K562 (cell line): Measurements from ENCODE around the gene TSHZ1. TPM values are rescaled to one million over a fixed set of nuclear protein-coding genes. Genes with fewer than 3 reads are reported as not detected.

Experiments
- ATAC-seq: fragments of 200-7000 bp; cut with Tn5 transposase; 3 replicates; pipeline ENCODE4 v1.9.1; 2020; ENCODE audit warnings: moderate library complexity
- BruUV-seq: library from RNA; stranded (reverse); fragments of 400-500 nt; replicated peaks from 2 replicates; lab custom pipeline; 2021; lab: Mats Ljungman, UMichigan
- CTCF ChIA-PET: fragments of 300-600 bp; formaldehyde crosslinking; extraction: SDS; loops from one replicate; lab custom pipeline; 2021; ENCODE audit warnings: low intra/inter-chr PET ratio; lab: Yijun Ruan, JAX
- POLR2A ChIA-PET: fragments of 300-600, 350-650 bp; sonication (Branson Sonifier 250); formaldehyde crosslinking; extraction: SDS; loops from one replicate; lab custom pipeline; 2021; ENCODE audit warnings: antibody characterized with exemption, inconsistent platforms; lab: Yijun Ruan, JAX
- DNase-seq, 4 experiments: peaks; one replicate each; pipeline versions ENCODE4 v3.0.0 to v3.0.0-alpha.2; 2011 to 2018; ENCODE audit warnings: low spot score in 3 of 4, mixed read lengths in 3 of 4; ENCODE audit errors: extremely low read depth in 1 of 4
- FAIRE-seq: peaks from 2 replicates; lab custom pipeline; 2011; peaks lifted over from hg19 to GRCh38; lab: Jason Lieb, UNC
- H2AFZ ChIP-seq: 2 replicates; pipeline ENCODE4 v1.6.0; 2011; ENCODE audit warnings: low read depth, low read length, control low read depth, inconsistent platforms
- H3K27ac ChIP-seq: fragments of 200-600 bp; 3 replicates; pipeline ENCODE4 v1.8.0; 2011; ENCODE audit warnings: low read depth, mild to moderate bottlenecking, control low read depth, inconsistent platforms, low read length, moderate library complexity, mixed read lengths; ENCODE audit errors: extremely low read depth
- H3K27me3 ChIP-seq, 2 experiments: fragments of 300-600 bp in 1 of 2; 2 replicates in 1 of 2; 3 replicates in 1 of 2; pipeline versions ENCODE4 v1.6.0 to v1.8.0; 2011; ENCODE audit warnings: inconsistent platforms in 2 of 2, low read length in 2 of 2, mild to moderate bottlenecking in 1 of 2, mixed read lengths in 1 of 2, moderate library complexity in 1 of 2; ENCODE audit not compliant: control insufficient read depth in 2 of 2, insufficient read depth in 2 of 2
- H3K36me3 ChIP-seq: fragments of 300-600 bp; 3 replicates; pipeline ENCODE4 v1.8.0; 2011; ENCODE audit warnings: mild to moderate bottlenecking, low read length, inconsistent platforms; ENCODE audit not compliant: control insufficient read depth, insufficient read depth
- H3K4me1 ChIP-seq, 2 experiments: fragments of 200-600 bp in 1 of 2; replicated peaks in 1 of 2; 2 replicates in 1 of 2; 3 replicates in 1 of 2; pipeline versions ENCODE4 v1.5.1 to v1.8.0; 2011; ENCODE audit warnings: inconsistent platforms in 2 of 2, low read length in 2 of 2, mild to moderate bottlenecking in 1 of 2, mixed read lengths in 1 of 2, moderate library complexity in 1 of 2; ENCODE audit not compliant: control insufficient read depth in 2 of 2, insufficient read depth in 2 of 2
- H3K4me2 ChIP-seq: 2 replicates; pipeline ENCODE4 v1.6.1; 2011; ENCODE audit warnings: low read length, control low read depth, inconsistent platforms, mixed read lengths; ENCODE audit not compliant: insufficient read depth
- H3K4me3 ChIP-seq: fragments of 200-600 bp; sonication (generic), shearing (Covaris generic); 2 replicates; pipeline ENCODE4 v1.5.1; 2016; ENCODE audit warnings: control low read depth, inconsistent platforms
- H3K79me2 ChIP-seq: fragments of 200-600 bp; 3 replicates; pipeline ENCODE4 v1.8.0; 2011; ENCODE audit warnings: low read length, inconsistent platforms; ENCODE audit not compliant: control insufficient read depth, insufficient read depth
- H3K9ac ChIP-seq, 2 experiments: 2 replicates each; pipeline versions ENCODE4 v1.6.0 to v1.6.1; 2011; ENCODE audit warnings: low read depth in 2 of 2, low read length in 2 of 2, control low read depth in 1 of 2, inconsistent platforms in 1 of 2, mild to moderate bottlenecking in 1 of 2, mixed read lengths in 1 of 2; ENCODE audit not compliant: insufficient read depth in 1 of 2
- H3K9me1 ChIP-seq: one replicate; pipeline ENCODE4 v1.6.0; 2011; ENCODE audit warnings: inconsistent platforms, mild to moderate bottlenecking, low read length, moderate library complexity; ENCODE audit not compliant: control insufficient read depth, insufficient read depth
- H3K9me3 ChIP-seq: replicated peaks from 2 replicates; pipeline ENCODE4 v1.5.1; 2011; ENCODE audit warnings: low read depth, low read length, inconsistent platforms; ENCODE audit not compliant: control insufficient read depth, insufficient read depth
- H4K20me1 ChIP-seq: replicated peaks from 2 replicates; pipeline ENCODE4 v1.6.1; 2011; ENCODE audit warnings: low read length, inconsistent platforms, mixed read lengths; ENCODE audit not compliant: control insufficient read depth, insufficient read depth
- BRD4 ChIP-seq: fragments of 200-600 bp; sonication (generic); IDR thresholded peaks from 2 replicates; pipeline ENCODE4 v1.6.1; 2017; ENCODE audit warnings: inconsistent platforms
- GABPB1 ChIP-seq: sonication (generic); formaldehyde crosslinking; IDR thresholded peaks from 2 replicates; pipeline ENCODE4 v1.8.0; 2022; ENCODE audit warnings: mild to moderate bottlenecking, missing genetic modification reagents
- GTF2A2 ChIP-seq: IDR thresholded peaks from 2 replicates; pipeline ENCODE4 v1.6.1; 2016; ENCODE audit warnings: mild to moderate bottlenecking, missing genetic modification characterization, missing compliant biosample characterization
- HDGF ChIP-seq: fragments of 450-650 bp; IDR thresholded peaks from 2 replicates; pipeline ENCODE4 v1.6.1; 2016
- MAFG ChIP-seq: fragments of 450-650 bp; conservative IDR thresholded peaks from 2 replicates; pipeline ENCODE4 v1.6.1; 2016; ENCODE audit warnings: missing genetic modification characterization, missing compliant biosample characterization
- NFXL1 ChIP-seq: fragments of 450-650 bp; formaldehyde crosslinking; IDR thresholded peaks from 2 replicates; pipeline ENCODE4 v1.4.0; 2021; ENCODE audit warnings: mild to moderate bottlenecking
- REST ChIP-seq, 2 experiments: fragments of 450-650 bp; formaldehyde crosslinking in 1 of 2; IDR thresholded peaks; 2 replicates each; pipeline versions ENCODE4 v1.4.0 to v1.6.1; 2014 to 2020; ENCODE audit warnings: mild to moderate bottlenecking in 2 of 2, borderline replicate concordance in 1 of 2, low read depth in 1 of 2
- ZBTB26 ChIP-seq: fragments of 450-650 bp; formaldehyde crosslinking; IDR thresholded peaks from 2 replicates; pipeline ENCODE4 v1.4.0; 2022; ENCODE audit warnings: missing genetic modification characterization
- ZBTB8A ChIP-seq: fragments of 450-650 bp; IDR thresholded peaks from 2 replicates; pipeline ENCODE4 v1.6.1; 2018; ENCODE audit warnings: mild to moderate bottlenecking, moderate library complexity; ENCODE audit not compliant: partially characterized antibody
- ZFPM2 ChIP-seq: fragments of 250-450 bp; sonication (Bioruptor Pico); IDR thresholded peaks from 2 replicates; pipeline ENCODE4 v1.5.1; 2022; ENCODE audit warnings: mild to moderate bottlenecking
- ZNF280B ChIP-seq: fragments of 250-450 bp; sonication (Bioruptor Pico); IDR thresholded peaks from 2 replicates; pipeline ENCODE4 v1.5.1; 2021; ENCODE audit warnings: mild to moderate bottlenecking
- WGBS: fragments of 100-300 bp; shearing (Covaris generic); methylation state at CpG from one replicate; pipeline ENCODE4 v1.1.6; 2016; ENCODE audit warnings: low coverage, mixed read lengths; ENCODE audit not compliant: insufficient coverage; ENCODE audit errors: missing lambda C conversion rate; 5-methylcytosine and 5-hydroxymethylcytosine counted together
- in situ Hi-C: fragments of 300-500 bp; cut with MboI; formaldehyde crosslinking; loops from 4 replicates; pipeline ENCODE4 v1.15.0; 2018; ENCODE audit warnings: inconsistent platforms, mixed read lengths
- intact Hi-C: fragments of 100-400 bp; cut with micrococcal nuclease; formaldehyde crosslinking; loops from 2 replicates; pipeline ENCODE4 v1.14.2; 2022
- polyA plus RNA-seq, 8 experiments: library from polyadenylated mRNA; depleted of rRNA in 4 of 8; stranded (reverse) in 5 of 8; unstranded in 3 of 8; fragments of >200 nt; fragmentation: Nextera tagmentation in 2 of 8; fragmentation: Illumina TruSeq in 1 of 8; extraction: Ambion mirVana in 2 of 8; extraction: Trizol in 1 of 8; gene quantifications; 2 replicates each; pipeline versions ENCODE4 v1.2.1 to v1.2.3, GENCODE V29; 2011 to 2014; ENCODE audit warnings: inconsistent platforms in 1 of 8, missing spikeins in 1 of 8
- total RNA-seq, 7 experiments: library from RNA; depleted of rRNA in 6 of 7; stranded (reverse); fragments of >200 nt in 6 of 7; fragmentation: Illumina TruSeq in 2 of 7; extraction: Trizol in 2 of 7; gene quantifications; 2 replicates each; pipeline versions ENCODE4 v1.2.1 to v1.2.3, GENCODE V29; 2011 to 2021; ENCODE audit warnings: low replicate concordance in 1 of 7

The TSHZ1 gene
- total and polyA plus RNA-seq, 9 of the 15 experiments (the other 6 are each of a cell fraction or from before 2014, with no cell fraction given) = 1.1 to 7.2 (median 2.7) TPM

- no peaks in the 10 kb centered on the region for H3K36me3 ChIP-seq
- H2AFZ ChIP-seq = no peak overlapping the region
- BruUV-seq = no TSS peak
- DNase-seq (no peak), ATAC-seq (no peak), FAIRE-seq (no peak)
- H3K4me1 ChIP-seq = peaks cover 0 to 11% of the 10 kb centered on the region in 2 experiments; a peak in 3 of 5 replicates
- no peaks in the 10 kb centered on the region; the same call in 1 of the 2 replicates for H4K20me1 ChIP-seq
- no peak overlapping the region for H3K4me3 ChIP-seq
- no peaks in the 10 kb centered on the region for H3K9me1 ChIP-seq
- intact Hi-C loops = no loop called here
- H3K27ac ChIP-seq = no peak overlapping the region; the same call in 2 of the 3 replicates
- H3K4me2 ChIP-seq = peak overlapping the region; percentile 17; the same call in 1 of the 2 replicates
- no peaks in the 10 kb centered on the region for H3K9me3 ChIP-seq
- in situ Hi-C loops = no loop called here
- no peaks in the 10 kb centered on the region for H3K79me2 ChIP-seq
- POLR2A ChIA-PET = no interaction called here
- CTCF ChIA-PET = no interaction called here
- H3K9ac ChIP-seq = no peak overlapping the region
- 75% methylated on average over 8 of the region's 20 CpGs for WGBS
- no peaks in the 10 kb centered on the region for H3K27me3 ChIP-seq
- TF ChIP-seq HDGF (no peak), ZNF280B (CRISPR knock-in tag) (no peak), MAFG (tag) (no peak), GABPB1 (CRISPR knock-in tag) (no peak), ZBTB26 (no peak), NFXL1 (CRISPR knock-in tag) (no peak), ZBTB8A (no peak), BRD4 (no peak), GTF2A2 (tag) (no peak), ZFPM2 (CRISPR knock-in tag) (no peak), REST (IDR thresholded peaks at IDR 0.05; ENCODE audit: borderline replicate concordance) (no peak), REST (CRISPR knock-in tag; IDR thresholded peaks at IDR 0.05; ENCODE audit: low read depth) (no peak)
These were observed 38.0 kb downstream of the TSHZ1 start for GRCh38 chr18:75248426-75249174.
